HepG2 (cell line): ENCODE measurements around the gene RIPK1.

Experiments
- EZH2 ChIP-seq: conservative IDR thresholded peaks from 2 replicates; pipeline ENCODE4 v1.6.1; 2012; ENCODE audit warnings: mild to moderate bottlenecking, low read depth, low read length, moderate library complexity
- FOSL1 ChIP-seq: sonication (generic); formaldehyde crosslinking; IDR thresholded peaks from 2 replicates; pipeline ENCODE4 v1.9.0; 2021; ENCODE audit warnings: missing genetic modification reagents, borderline replicate concordance
- GATAD1 ChIP-seq: IDR thresholded peaks from 2 replicates; pipeline ENCODE4 v1.6.1; 2016; ENCODE audit warnings: missing genetic modification reagents, missing compliant biosample characterization
- GZF1 ChIP-seq: sonication (generic); formaldehyde crosslinking; IDR thresholded peaks from 2 replicates; pipeline ENCODE4 v1.5.1; 2020; ENCODE audit warnings: mild to moderate bottlenecking, missing genetic modification reagents
- TBL1XR1 ChIP-seq: fragments of 150-350 bp; IDR thresholded peaks from 2 replicates; pipeline ENCODE4 v1.6.1; 2014; ENCODE audit warnings: borderline replicate concordance, low read length; ENCODE audit not compliant: partially characterized antibody
- ZNF124 ChIP-seq: sonication (generic); formaldehyde crosslinking; IDR thresholded peaks from 2 replicates; pipeline ENCODE4 v1.4.0; 2020; ENCODE audit warnings: missing genetic modification reagents
- ZNF567 ChIP-seq: sonication (generic); formaldehyde crosslinking; IDR thresholded peaks from 2 replicates; pipeline ENCODE4 v1.8.1; 2023; ENCODE audit warnings: mild to moderate bottlenecking, missing genetic modification reagents, borderline replicate concordance
- TF ChIP-seq, protein P1 (sequence below): sonication (generic); formaldehyde crosslinking; IDR thresholded peaks from 2 replicates; pipeline ENCODE4 v1.4.0; 2020; ENCODE audit warnings: mild to moderate bottlenecking, missing genetic modification reagents
- TF ChIP-seq, protein P2 (sequence below): sonication (generic); formaldehyde crosslinking; IDR thresholded peaks from 2 replicates; pipeline ENCODE4 v1.4.0; 2020; ENCODE audit warnings: missing genetic modification reagents
- TF ChIP-seq, protein P3 (sequence below): sonication (generic); formaldehyde crosslinking; IDR thresholded peaks from 2 replicates; pipeline ENCODE4 v1.8.0; 2022; ENCODE audit warnings: missing genetic modification reagents, low read depth, mild to moderate bottlenecking, borderline replicate concordance
- TF ChIP-seq, protein P4 (sequence below): sonication (generic); formaldehyde crosslinking; IDR thresholded peaks from 2 replicates; pipeline ENCODE4 v1.5.0; 2020; ENCODE audit warnings: mild to moderate bottlenecking, missing genetic modification reagents, moderate library complexity
- TF ChIP-seq, protein P5 (sequence below): sonication (generic); formaldehyde crosslinking; IDR thresholded peaks from 2 replicates; pipeline ENCODE4 v1.5.1; 2020; ENCODE audit warnings: missing genetic modification reagents, mild to moderate bottlenecking, borderline replicate concordance

DNA sequence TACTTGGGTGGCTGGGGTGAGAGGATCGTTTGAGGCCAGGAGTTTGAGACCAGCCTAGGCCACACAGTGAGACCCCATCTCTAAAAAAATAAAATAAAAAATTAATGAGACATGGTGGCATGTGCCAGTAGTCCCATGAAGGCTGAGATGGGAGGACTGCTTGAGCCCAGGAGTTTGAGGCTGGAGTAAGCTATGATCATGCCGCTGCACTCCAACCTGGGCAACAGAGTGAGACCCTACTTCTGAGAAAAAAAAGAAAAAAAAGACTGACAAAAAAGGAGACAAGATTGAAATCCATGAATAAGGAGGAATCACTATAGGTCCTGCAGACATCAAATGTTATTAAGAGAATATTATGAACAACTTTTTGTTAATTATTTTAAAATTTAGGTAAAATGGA, 26.5 kb downstream of the RIPK1 start:
- TF ChIP-seq GATAD1 (CRISPR knock-in tag): no peak
- no peak for TF ChIP-seq FOSL1 (CRISPR knock-in tag)
- TF ChIP-seq, protein P1, sequence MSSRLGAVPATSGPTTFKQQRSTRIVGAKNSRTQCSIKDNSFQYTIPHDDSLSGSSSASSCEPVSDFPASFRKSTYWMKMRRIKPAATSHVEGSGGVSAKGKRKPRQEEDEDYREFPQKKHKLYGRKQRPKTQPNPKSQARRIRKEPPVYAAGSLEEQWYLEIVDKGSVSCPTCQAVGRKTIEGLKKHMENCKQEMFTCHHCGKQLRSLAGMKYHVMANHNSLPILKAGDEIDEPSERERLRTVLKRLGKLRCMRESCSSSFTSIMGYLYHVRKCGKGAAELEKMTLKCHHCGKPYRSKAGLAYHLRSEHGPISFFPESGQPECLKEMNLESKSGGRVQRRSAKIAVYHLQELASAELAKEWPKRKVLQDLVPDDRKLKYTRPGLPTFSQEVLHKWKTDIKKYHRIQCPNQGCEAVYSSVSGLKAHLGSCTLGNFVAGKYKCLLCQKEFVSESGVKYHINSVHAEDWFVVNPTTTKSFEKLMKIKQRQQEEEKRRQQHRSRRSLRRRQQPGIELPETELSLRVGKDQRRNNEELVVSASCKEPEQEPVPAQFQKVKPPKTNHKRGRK: no peak
- TF ChIP-seq, protein P2, sequence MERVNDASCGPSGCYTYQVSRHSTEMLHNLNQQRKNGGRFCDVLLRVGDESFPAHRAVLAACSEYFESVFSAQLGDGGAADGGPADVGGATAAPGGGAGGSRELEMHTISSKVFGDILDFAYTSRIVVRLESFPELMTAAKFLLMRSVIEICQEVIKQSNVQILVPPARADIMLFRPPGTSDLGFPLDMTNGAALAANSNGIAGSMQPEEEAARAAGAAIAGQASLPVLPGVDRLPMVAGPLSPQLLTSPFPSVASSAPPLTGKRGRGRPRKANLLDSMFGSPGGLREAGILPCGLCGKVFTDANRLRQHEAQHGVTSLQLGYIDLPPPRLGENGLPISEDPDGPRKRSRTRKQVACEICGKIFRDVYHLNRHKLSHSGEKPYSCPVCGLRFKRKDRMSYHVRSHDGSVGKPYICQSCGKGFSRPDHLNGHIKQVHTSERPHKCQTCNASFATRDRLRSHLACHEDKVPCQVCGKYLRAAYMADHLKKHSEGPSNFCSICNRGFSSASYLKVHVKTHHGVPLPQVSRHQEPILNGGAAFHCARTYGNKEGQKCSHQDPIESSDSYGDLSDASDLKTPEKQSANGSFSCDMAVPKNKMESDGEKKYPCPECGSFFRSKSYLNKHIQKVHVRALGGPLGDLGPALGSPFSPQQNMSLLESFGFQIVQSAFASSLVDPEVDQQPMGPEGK (CRISPR knock-in tag): no peak
- TF ChIP-seq, protein P3, sequence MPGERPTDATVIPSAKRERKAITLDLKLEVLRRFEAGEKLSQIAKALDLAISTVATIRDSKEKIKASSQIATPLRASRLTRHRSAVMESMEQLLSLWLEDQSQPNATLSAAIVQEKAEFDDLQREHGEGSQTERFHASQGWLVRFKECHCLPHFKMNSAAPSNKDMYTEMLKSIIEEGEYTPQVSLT (CRISPR knock-in tag): no peak
- TF ChIP-seq TBL1XR1: no peak
- no peak for TF ChIP-seq EZH2
- no peak for TF ChIP-seq ZNF567 (CRISPR knock-in tag)
- TF ChIP-seq, protein P4, sequence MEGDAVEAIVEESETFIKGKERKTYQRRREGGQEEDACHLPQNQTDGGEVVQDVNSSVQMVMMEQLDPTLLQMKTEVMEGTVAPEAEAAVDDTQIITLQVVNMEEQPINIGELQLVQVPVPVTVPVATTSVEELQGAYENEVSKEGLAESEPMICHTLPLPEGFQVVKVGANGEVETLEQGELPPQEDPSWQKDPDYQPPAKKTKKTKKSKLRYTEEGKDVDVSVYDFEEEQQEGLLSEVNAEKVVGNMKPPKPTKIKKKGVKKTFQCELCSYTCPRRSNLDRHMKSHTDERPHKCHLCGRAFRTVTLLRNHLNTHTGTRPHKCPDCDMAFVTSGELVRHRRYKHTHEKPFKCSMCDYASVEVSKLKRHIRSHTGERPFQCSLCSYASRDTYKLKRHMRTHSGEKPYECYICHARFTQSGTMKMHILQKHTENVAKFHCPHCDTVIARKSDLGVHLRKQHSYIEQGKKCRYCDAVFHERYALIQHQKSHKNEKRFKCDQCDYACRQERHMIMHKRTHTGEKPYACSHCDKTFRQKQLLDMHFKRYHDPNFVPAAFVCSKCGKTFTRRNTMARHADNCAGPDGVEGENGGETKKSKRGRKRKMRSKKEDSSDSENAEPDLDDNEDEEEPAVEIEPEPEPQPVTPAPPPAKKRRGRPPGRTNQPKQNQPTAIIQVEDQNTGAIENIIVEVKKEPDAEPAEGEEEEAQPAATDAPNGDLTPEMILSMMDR (CRISPR knock-in tag): no peak
- TF ChIP-seq ZNF124 (CRISPR knock-in tag): no peak
- no peak for TF ChIP-seq GZF1 (CRISPR knock-in tag)
- TF ChIP-seq, protein P5, sequence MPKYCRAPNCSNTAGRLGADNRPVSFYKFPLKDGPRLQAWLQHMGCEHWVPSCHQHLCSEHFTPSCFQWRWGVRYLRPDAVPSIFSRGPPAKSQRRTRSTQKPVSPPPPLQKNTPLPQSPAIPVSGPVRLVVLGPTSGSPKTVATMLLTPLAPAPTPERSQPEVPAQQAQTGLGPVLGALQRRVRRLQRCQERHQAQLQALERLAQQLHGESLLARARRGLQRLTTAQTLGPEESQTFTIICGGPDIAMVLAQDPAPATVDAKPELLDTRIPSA (CRISPR knock-in tag): no peak
